Astrocyte (in vitro differentiated cells and primary cell): ENCODE data around the gene RIMOC1.

Experiments
- CTCF ChIP-seq: IDR thresholded peaks from 2 replicates; pipeline ENCODE4 v1.5.1; 2011; ENCODE audit warnings: low read depth, mild to moderate bottlenecking, inconsistent platforms, low read length, moderate library complexity; ENCODE audit not compliant: insufficient read depth
- EZH2 ChIP-seq: IDR thresholded peaks from 2 replicates; pipeline ENCODE4 v1.6.1; 2012; ENCODE audit warnings: mild to moderate bottlenecking, low read length, inconsistent platforms; ENCODE audit not compliant: insufficient read depth

- no peak for TF ChIP-seq CTCF
- no peak for TF ChIP-seq EZH2
Observed at GRCh38 chr5:41927604-41928003, 23.5 kb downstream of the RIMOC1 start.
